ENCODE data around the gene TMEM182. TPM values are rescaled to one million over a fixed set of nuclear protein-coding genes. Genes with fewer than 3 reads are reported as not detected.

Gene TMEM182
- total and polyA plus RNA-seq, 9 of the 15 experiments (the other 6 are each of a cell fraction or from before 2014, with no cell fraction given), result 5.2 to 11.4 (median 7.5) TPM

- Histone ChIP-seq H3K4me1 (replicated peaks in 1 of 2; ENCODE audit: control insufficient read depth in 2 of 2, insufficient read depth in 2 of 2, low read length in 2 of 2) (no peaks in the 10 kb centered on the region), H4K20me1 (replicated peaks; ENCODE audit: control insufficient read depth, insufficient read depth, low read length) (no peaks in the 10 kb centered on the region), H2AFZ (ENCODE audit: low read depth, low read length) (no peak overlapping the region), H3K9me1 (ENCODE audit: control insufficient read depth, insufficient read depth, low read length) (no peaks in the 10 kb centered on the region), H3K27ac (ENCODE audit: extremely low read depth, low read depth, low read length) (no peak overlapping the region), H3K36me3 (ENCODE audit: control insufficient read depth, insufficient read depth, low read length) (peaks cover 52% of the 10 kb centered on the region), H3K79me2 (ENCODE audit: control insufficient read depth, insufficient read depth, low read length) (no peaks in the 10 kb centered on the region), H3K9ac (ENCODE audit: insufficient read depth in 1 of 2, low read depth in 2 of 2, low read length in 2 of 2) (no peak overlapping the region), H3K4me2 (ENCODE audit: insufficient read depth, low read length) (no peak overlapping the region), H3K4me3 (no peak overlapping the region), H3K27me3 (ENCODE audit: control insufficient read depth in 2 of 2, insufficient read depth in 2 of 2, low read length in 2 of 2) (no peaks in the 10 kb centered on the region), H3K9me3 (replicated peaks; ENCODE audit: control insufficient read depth, insufficient read depth, low read depth, low read length) (no peaks in the 10 kb centered on the region)
- 90% methylated on average over 13 of the region's 15 CpGs for WGBS (ENCODE audit: insufficient coverage, low coverage, missing lambda C conversion rate)
- in situ Hi-C loops (cut with MboI) (no loop called here), intact Hi-C loops (cut with micrococcal nuclease) (no loop called here)
- ChIA-PET POLR2A (interaction anchor here (1.3 kb wide), 1 partner anchor 274 kb away, joined by 3 read pairs; no protein-coding TSS in a partner anchor), CTCF (ENCODE audit: low intra/inter-chr PET ratio) (no interaction called here)
- no TSS peak for BruUV-seq (replicated peaks)
- DNase-seq (ENCODE audit: extremely low read depth in 1 of 4, low spot score in 3 of 4), result no peak
- no peak for TF ChIP-seq C11orf30 (IDR thresholded peaks at IDR 0.05; ENCODE audit: low read depth)
- no peak for TF ChIP-seq ELK3 (CRISPR knock-in tag; IDR thresholded peaks at IDR 0.05)
- TF ChIP-seq HSF4 (CRISPR knock-in tag; IDR thresholded peaks at IDR 0.05; ENCODE audit: borderline replicate concordance), result no peak
- no peak for TF ChIP-seq ID3 (CRISPR knock-in tag; IDR thresholded peaks at IDR 0.05)
- no peak for TF ChIP-seq ID3 (tag; IDR thresholded peaks at IDR 0.05)
- TF ChIP-seq MTA3 (IDR thresholded peaks at IDR 0.05; ENCODE audit: borderline replicate concordance), result no peak
- no peak for TF ChIP-seq TFAP4 (CRISPR knock-in tag; IDR thresholded peaks at IDR 0.05; ENCODE audit: borderline replicate concordance)
- no peak for FAIRE-seq
- no peak for ATAC-seq
Observed at GRCh38 chr2:102726128-102727087, 35.4 kb upstream of the TMEM182 start.

Data from K562 (cell line).